A549 (cell line): ENCODE results near the gene ARHGAP31. TPM values are rescaled to one million over a fixed set of nuclear protein-coding genes. Genes with fewer than 3 reads are reported as not detected.

ENCODE experiments used
- ATAC-seq, 2 experiments: fragments of 200-7000 bp in 1 of 2; fragments of >200 bp in 1 of 2; cut with Nextera tagmentation in 1 of 2; cut with Tn5 transposase in 1 of 2; 3 replicates each; pipeline versions ENCODE4 v1.8.0 to v1.9.1; 2018 to 2020; ENCODE audit warnings: mild to moderate bottlenecking in 1 of 2, moderate library complexity in 1 of 2
- CTCF ChIA-PET: fragments of 300-600 bp; sonication (Branson Sonifier 250); formaldehyde crosslinking; extraction: SDS; loops from one replicate; lab custom pipeline; 2021; ENCODE audit warnings: antibody characterized with exemption, inconsistent platforms; lab: Yijun Ruan, JAX
- POLR2A ChIA-PET: fragments of 350-600 bp; formaldehyde crosslinking; extraction: SDS; loops from one replicate; lab custom pipeline; 2021; ENCODE audit warnings: antibody characterized with exemption, inconsistent platforms; lab: Yijun Ruan, JAX
- DNase-seq, 2 experiments: peaks; one replicate each; pipeline versions ENCODE4 v3.0.0 to v3.0.0-alpha.2; 2011 to 2016; ENCODE audit warnings: low read depth in 1 of 2, low spot score in 1 of 2
- FAIRE-seq: peaks from 2 replicates; lab custom pipeline; 2011; peaks lifted over from hg19 to GRCh38; lab: Jason Lieb, UNC
- H3K27ac ChIP-seq, 2 experiments: fragments of >200 bp; sonication (Bioruptor Twin); formaldehyde crosslinking; 3 replicates each; pipeline ENCODE4 v1.5.1; 2016 to 2017
- H3K4me1 ChIP-seq: fragments of >200 bp; sonication (Bioruptor Twin); formaldehyde crosslinking; 3 replicates; pipeline ENCODE4 v1.6.1; 2016
- H3K4me2 ChIP-seq: fragments of >200 bp; sonication (Bioruptor Twin); formaldehyde crosslinking; 3 replicates; pipeline ENCODE4 v1.6.1; 2016
- H3K4me3 ChIP-seq: fragments of >200 bp; sonication (Bioruptor Twin); formaldehyde crosslinking; 3 replicates; pipeline ENCODE4 v1.5.1; 2016
- H3K9me3 ChIP-seq: fragments of >200 bp; sonication (Bioruptor Twin); formaldehyde crosslinking; 3 replicates; pipeline ENCODE4 v1.6.1; 2016
- CEBPB ChIP-seq, 2 experiments: fragments of >200 bp in 1 of 2; sonication (Bioruptor Twin) in 1 of 2; formaldehyde crosslinking in 1 of 2; IDR thresholded peaks; 2 replicates each; pipeline ENCODE4 v1.6.1; 2012 to 2016
- CHD2 ChIP-seq: fragments of 150-350 bp; IDR thresholded peaks from 2 replicates; pipeline ENCODE4 v1.6.1; 2014; ENCODE audit warnings: low read length; ENCODE audit not compliant: partially characterized antibody
- CHD4 ChIP-seq: fragments of 200-600 bp; sonication (generic); IDR thresholded peaks from 2 replicates; pipeline ENCODE4 v1.6.1; 2016; ENCODE audit warnings: antibody characterized with exemption, mild to moderate bottlenecking, borderline replicate concordance
- EHF ChIP-seq: fragments of 250-450 bp; sonication (Bioruptor Pico); IDR thresholded peaks from 2 replicates; pipeline ENCODE4 v1.5.0; 2020; ENCODE audit warnings: mild to moderate bottlenecking
- ESRRA ChIP-seq: fragments of 150-350 bp; IDR thresholded peaks from 2 replicates; pipeline ENCODE4 v1.6.1; 2014; ENCODE audit warnings: mild to moderate bottlenecking, low read length, borderline replicate concordance
- HEYL ChIP-seq: fragments of 250-450 bp; sonication (Bioruptor Pico); IDR thresholded peaks from 2 replicates; pipeline ENCODE4 v1.8.0; 2021; ENCODE audit warnings: mild to moderate bottlenecking, moderate library complexity
- JUNB ChIP-seq: fragments of >200 bp; sonication (Bioruptor Twin); formaldehyde crosslinking; IDR thresholded peaks from 2 replicates; pipeline ENCODE4 v1.6.1; 2016
- KDM1A ChIP-seq: fragments of 200-600 bp; sonication (generic); IDR thresholded peaks from 2 replicates; pipeline ENCODE4 v1.6.1; 2016; ENCODE audit warnings: low read depth, mild to moderate bottlenecking
- KDM5A ChIP-seq: fragments of 200-600 bp; sonication (generic); IDR thresholded peaks from 2 replicates; pipeline ENCODE4 v1.6.1; 2016; ENCODE audit warnings: antibody characterized with exemption, mild to moderate bottlenecking
- MAFK ChIP-seq: fragments of 450-650 bp; IDR thresholded peaks from 2 replicates; pipeline ENCODE4 v1.6.1; 2014; ENCODE audit not compliant: partially characterized antibody
- MYC ChIP-seq: IDR thresholded peaks from 2 replicates; pipeline ENCODE4 v1.6.1; 2012; ENCODE audit warnings: mild to moderate bottlenecking, inconsistent platforms, low read length, improper control_type of control experiment, borderline replicate concordance
- NFE2L2 ChIP-seq: fragments of 150-350 bp; conservative IDR thresholded peaks from 2 replicates; pipeline ENCODE4 v1.6.1; 2014; ENCODE audit warnings: low read length
- NPAS2 ChIP-seq: fragments of 250-450 bp; sonication (Bioruptor Pico); IDR thresholded peaks from 2 replicates; pipeline ENCODE4 v1.8.0; 2022; ENCODE audit warnings: mild to moderate bottlenecking, moderate library complexity, borderline replicate concordance
- PHF8 ChIP-seq: fragments of 200-600 bp; sonication (generic); IDR thresholded peaks from 2 replicates; pipeline ENCODE4 v1.6.1; 2016; ENCODE audit warnings: low read depth, mild to moderate bottlenecking, antibody characterized with exemption, moderate library complexity, borderline replicate concordance
- POLR2A ChIP-seq: IDR thresholded peaks from 2 replicates; pipeline ENCODE4 v1.6.1; 2012; ENCODE audit warnings: mild to moderate bottlenecking, low read length
- RAD21 ChIP-seq, 2 experiments: fragments of >200 bp in 1 of 2; sonication (Bioruptor Twin) in 1 of 2; formaldehyde crosslinking in 1 of 2; IDR thresholded peaks in 1 of 2; conservative IDR thresholded peaks in 1 of 2; 2 replicates in 1 of 2; 3 replicates in 1 of 2; pipeline ENCODE4 v1.6.1; 2012 to 2018; ENCODE audit warnings: inconsistent platforms in 1 of 2
- RARB ChIP-seq: fragments of 250-450 bp; sonication (Bioruptor Pico); IDR thresholded peaks from 2 replicates; pipeline ENCODE4 v1.8.0; 2021; ENCODE audit warnings: mild to moderate bottlenecking, moderate library complexity
- RCOR1 ChIP-seq: fragments of 150-350 bp; IDR thresholded peaks from 2 replicates; pipeline ENCODE4 v1.6.1; 2014; ENCODE audit warnings: antibody characterized with exemption, low read length, low read depth
- SREBF2 ChIP-seq: fragments of 450-650 bp; IDR thresholded peaks from 2 replicates; pipeline ENCODE4 v1.6.1; 2014; ENCODE audit warnings: mild to moderate bottlenecking, moderate library complexity
- TFCP2L1 ChIP-seq: fragments of 250-450 bp; sonication (Bioruptor Pico); IDR thresholded peaks from 2 replicates; pipeline ENCODE4 v1.5.0; 2021; ENCODE audit warnings: mild to moderate bottlenecking
- ZFP36 ChIP-seq: fragments of 450-650 bp; IDR thresholded peaks from 2 replicates; pipeline ENCODE4 v1.6.1; 2014; ENCODE audit warnings: borderline replicate concordance; ENCODE audit not compliant: partially characterized antibody
- WGBS: methylation state at CpG from one replicate; pipeline ENCODE4 v1.1.6; 2017; ENCODE audit errors: missing lambda C conversion rate; 5-methylcytosine and 5-hydroxymethylcytosine counted together
- polyA plus RNA-seq, 4 experiments: library from polyadenylated mRNA; depleted of rRNA in 3 of 4; stranded (reverse); fragments of >200 nt; fragmentation: RNase III in 1 of 4; extraction: RNeasy Plus Mini Kit Qiagen cat#74134 plus additional on column Dnase treatment in 1 of 4; gene quantifications; 2 replicates in 3 of 4; 3 replicates in 1 of 4; pipeline ENCODE4 v1.2.3, GENCODE V29; 2011 to 2017
- TF ChIP-seq, protein P1 (sequence below): fragments of >200 bp; sonication (Bioruptor Twin); formaldehyde crosslinking; IDR thresholded peaks from 3 replicates; pipeline ENCODE4 v1.5.1; 2016
- TF ChIP-seq, protein P2 (sequence below): fragments of >200 bp; sonication (Bioruptor Twin); formaldehyde crosslinking; IDR thresholded peaks from 2 replicates; pipeline ENCODE4 v1.6.1; 2016
- TF ChIP-seq, protein P3 (sequence below): IDR thresholded peaks from 2 replicates; pipeline ENCODE4 v1.6.1; 2012
- TF ChIP-seq, protein P4 (sequence below): fragments of 150-350 bp; IDR thresholded peaks from 2 replicates; pipeline ENCODE4 v1.6.1; 2014; ENCODE audit warnings: low read depth, mild to moderate bottlenecking, low read length
- TF ChIP-seq, protein P5 (sequence below): fragments of 200-600 bp; sonication (generic); IDR thresholded peaks from 2 replicates; pipeline ENCODE4 v1.6.1; 2016; ENCODE audit warnings: antibody characterized with exemption, mild to moderate bottlenecking, moderate library complexity

Gene ARHGAP31
- polyA plus RNA-seq, 2 of the 4 experiments (the other 2 are of a cell fraction), result 0.93 to 1.3 TPM

DNA sequence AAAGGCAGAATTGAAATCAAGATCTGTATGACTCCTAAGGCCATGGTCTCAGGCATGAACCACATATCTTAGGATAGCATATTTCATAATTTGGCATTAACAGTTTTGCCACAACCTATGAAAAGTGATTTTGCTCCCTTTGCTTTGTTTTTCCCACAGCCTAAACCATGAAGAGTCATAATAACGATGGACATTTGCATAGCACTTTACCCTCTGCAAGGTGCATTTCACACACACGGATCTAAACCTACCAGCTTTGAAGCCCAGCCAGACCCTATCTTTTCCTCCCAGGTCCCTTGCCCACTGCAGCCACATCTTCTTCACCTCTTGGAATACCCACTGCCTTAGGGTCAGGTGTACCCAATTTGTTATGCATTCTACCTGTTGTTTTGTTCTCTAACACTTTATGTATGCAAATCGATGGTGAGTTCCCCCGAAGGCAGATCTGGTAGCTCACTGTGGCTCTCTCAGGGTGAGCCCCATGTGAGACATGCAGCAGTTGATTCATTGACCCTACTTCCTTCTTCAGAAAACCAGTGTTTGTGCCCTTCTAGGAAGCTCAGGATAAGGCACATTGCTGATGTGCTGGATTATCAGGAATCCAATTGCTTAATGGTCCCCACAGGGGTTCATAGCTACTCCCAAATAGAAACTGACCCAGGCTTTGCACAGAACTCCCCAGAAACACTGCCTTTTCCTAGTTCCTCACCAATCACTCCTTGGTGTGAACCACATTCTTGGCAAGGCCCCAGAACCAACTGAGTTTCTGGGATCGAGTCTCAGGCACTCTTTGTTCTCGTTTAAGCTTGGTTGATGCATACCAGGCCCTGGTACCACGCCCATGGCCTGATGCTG is 8.7 kb downstream of the ARHGAP31 start:
- peaks cover 8% of the 10 kb centered on the region; the same call in 1 of the 3 replicates for H3K4me1 ChIP-seq
- POLR2A ChIA-PET, result no interaction called here
- no peak overlapping the region for H3K4me2 ChIP-seq
- ATAC-seq, result no peak
- FAIRE-seq, result no peak
- no peaks in the 10 kb centered on the region for H3K9me3 ChIP-seq
- TF ChIP-seq SREBF2 (no peak), JUNB (no peak), MYC (no peak), ZFP36 (no peak), RARB (CRISPR knock-in tag) (no peak), POLR2A (no peak), CHD4 (no peak), RCOR1 (no peak), TFCP2L1 (CRISPR knock-in tag) (no peak), KDM5A (no peak), CHD2 (no peak), ESRRA (no peak), PHF8 (no peak)
- TF ChIP-seq, protein P1, sequence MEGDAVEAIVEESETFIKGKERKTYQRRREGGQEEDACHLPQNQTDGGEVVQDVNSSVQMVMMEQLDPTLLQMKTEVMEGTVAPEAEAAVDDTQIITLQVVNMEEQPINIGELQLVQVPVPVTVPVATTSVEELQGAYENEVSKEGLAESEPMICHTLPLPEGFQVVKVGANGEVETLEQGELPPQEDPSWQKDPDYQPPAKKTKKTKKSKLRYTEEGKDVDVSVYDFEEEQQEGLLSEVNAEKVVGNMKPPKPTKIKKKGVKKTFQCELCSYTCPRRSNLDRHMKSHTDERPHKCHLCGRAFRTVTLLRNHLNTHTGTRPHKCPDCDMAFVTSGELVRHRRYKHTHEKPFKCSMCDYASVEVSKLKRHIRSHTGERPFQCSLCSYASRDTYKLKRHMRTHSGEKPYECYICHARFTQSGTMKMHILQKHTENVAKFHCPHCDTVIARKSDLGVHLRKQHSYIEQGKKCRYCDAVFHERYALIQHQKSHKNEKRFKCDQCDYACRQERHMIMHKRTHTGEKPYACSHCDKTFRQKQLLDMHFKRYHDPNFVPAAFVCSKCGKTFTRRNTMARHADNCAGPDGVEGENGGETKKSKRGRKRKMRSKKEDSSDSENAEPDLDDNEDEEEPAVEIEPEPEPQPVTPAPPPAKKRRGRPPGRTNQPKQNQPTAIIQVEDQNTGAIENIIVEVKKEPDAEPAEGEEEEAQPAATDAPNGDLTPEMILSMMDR, result no peak
- TF ChIP-seq, protein P2, sequence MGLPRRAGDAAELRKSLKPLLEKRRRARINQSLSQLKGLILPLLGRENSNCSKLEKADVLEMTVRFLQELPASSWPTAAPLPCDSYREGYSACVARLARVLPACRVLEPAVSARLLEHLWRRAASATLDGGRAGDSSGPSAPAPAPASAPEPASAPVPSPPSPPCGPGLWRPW, result no peak
- TF ChIP-seq, protein P3, sequence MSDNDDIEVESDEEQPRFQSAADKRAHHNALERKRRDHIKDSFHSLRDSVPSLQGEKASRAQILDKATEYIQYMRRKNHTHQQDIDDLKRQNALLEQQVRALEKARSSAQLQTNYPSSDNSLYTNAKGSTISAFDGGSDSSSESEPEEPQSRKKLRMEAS, result no peak
- TF ChIP-seq, protein P4, sequence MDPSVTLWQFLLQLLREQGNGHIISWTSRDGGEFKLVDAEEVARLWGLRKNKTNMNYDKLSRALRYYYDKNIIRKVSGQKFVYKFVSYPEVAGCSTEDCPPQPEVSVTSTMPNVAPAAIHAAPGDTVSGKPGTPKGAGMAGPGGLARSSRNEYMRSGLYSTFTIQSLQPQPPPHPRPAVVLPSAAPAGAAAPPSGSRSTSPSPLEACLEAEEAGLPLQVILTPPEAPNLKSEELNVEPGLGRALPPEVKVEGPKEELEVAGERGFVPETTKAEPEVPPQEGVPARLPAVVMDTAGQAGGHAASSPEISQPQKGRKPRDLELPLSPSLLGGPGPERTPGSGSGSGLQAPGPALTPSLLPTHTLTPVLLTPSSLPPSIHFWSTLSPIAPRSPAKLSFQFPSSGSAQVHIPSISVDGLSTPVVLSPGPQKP, result no peak
- TF ChIP-seq, all 56 proteins: peak for 0
- H3K4me3 ChIP-seq, result no peak overlapping the region
- no peak for DNase-seq
- CTCF ChIA-PET, result interaction anchor here (1.0 to 1.2 kb wide), 2 partner anchors 8 to 84 kb away, joined by 3 to 5 read pairs; partner anchors contain the start of gene ARHGAP31
- 0 out of 6 replicates have a peak overlapping the region, but pooled peaks of 1 of the 2 experiments have one; percentile 1 for H3K27ac ChIP-seq
- WGBS, result 75% methylated on average over 7 of the region's 7 CpGs

DNA sequence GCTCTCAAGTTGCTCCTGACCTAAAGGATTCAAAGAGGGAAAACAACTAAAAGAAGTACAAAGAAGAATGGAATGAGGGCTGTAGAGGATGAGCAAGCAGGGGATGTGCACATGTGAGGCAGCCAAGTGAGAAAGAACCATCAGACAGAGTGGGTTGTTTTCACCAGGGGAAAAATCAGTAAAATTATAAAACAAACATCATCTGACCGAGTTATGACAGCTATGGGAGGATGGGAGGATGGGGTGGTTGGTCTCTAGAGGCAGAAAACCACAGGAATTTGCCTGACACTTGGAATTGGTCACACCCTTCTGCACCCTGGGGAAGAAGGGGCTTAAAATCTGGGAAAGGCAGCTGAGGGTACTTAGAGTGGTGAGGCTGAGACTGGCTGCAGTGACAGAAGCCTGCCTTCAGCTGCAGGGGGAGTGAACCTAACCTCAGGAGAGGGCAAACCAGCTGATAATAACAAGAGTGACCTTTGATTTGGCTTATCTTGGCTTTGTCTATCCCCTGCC is 10.1 kb downstream of the ARHGAP31 start:
- POLR2A ChIA-PET, result interaction anchor here (1.2 kb wide), 1 partner anchor 160 kb away, joined by 3 read pairs; no protein-coding TSS in a partner anchor
- Histone ChIP-seq H3K9me3 (no peaks in the 10 kb centered on the region), H3K4me1 (peaks cover 8% of the 10 kb centered on the region; the same call in 1 of the 3 replicates), H3K4me2 (no peak overlapping the region), H3K4me3 (no peak overlapping the region), H3K27ac (peak overlapping the region in 1 of 2 experiments; percentile 31; a peak in 2 of 6 replicates)
- CTCF ChIA-PET, result interaction anchor here (0.9 to 1.2 kb wide), 2 partner anchors 11 to 16 kb away, joined by 3 to 4 read pairs; partner anchors contain the start of gene ARHGAP31
- ATAC-seq (peak in 1 of 2 experiments; percentile 32; a peak in 2 of 6 replicates), FAIRE-seq (no peak), DNase-seq (peak in 1 of 2 experiments; percentile 9)
- WGBS, result 46% methylated on average over 1 of the region's 1 CpG
- TF ChIP-seq HEYL (CRISPR knock-in tag), result no peak
- no peak for TF ChIP-seq MAFK
- no peak for TF ChIP-seq MYC
- TF ChIP-seq NPAS2, result no peak
- no peak for TF ChIP-seq RAD21 (conservative IDR thresholded peaks at IDR 0.05 in 1 of 2, IDR thresholded peaks at IDR 0.05 in 1 of 2)
- TF ChIP-seq, protein P5, sequence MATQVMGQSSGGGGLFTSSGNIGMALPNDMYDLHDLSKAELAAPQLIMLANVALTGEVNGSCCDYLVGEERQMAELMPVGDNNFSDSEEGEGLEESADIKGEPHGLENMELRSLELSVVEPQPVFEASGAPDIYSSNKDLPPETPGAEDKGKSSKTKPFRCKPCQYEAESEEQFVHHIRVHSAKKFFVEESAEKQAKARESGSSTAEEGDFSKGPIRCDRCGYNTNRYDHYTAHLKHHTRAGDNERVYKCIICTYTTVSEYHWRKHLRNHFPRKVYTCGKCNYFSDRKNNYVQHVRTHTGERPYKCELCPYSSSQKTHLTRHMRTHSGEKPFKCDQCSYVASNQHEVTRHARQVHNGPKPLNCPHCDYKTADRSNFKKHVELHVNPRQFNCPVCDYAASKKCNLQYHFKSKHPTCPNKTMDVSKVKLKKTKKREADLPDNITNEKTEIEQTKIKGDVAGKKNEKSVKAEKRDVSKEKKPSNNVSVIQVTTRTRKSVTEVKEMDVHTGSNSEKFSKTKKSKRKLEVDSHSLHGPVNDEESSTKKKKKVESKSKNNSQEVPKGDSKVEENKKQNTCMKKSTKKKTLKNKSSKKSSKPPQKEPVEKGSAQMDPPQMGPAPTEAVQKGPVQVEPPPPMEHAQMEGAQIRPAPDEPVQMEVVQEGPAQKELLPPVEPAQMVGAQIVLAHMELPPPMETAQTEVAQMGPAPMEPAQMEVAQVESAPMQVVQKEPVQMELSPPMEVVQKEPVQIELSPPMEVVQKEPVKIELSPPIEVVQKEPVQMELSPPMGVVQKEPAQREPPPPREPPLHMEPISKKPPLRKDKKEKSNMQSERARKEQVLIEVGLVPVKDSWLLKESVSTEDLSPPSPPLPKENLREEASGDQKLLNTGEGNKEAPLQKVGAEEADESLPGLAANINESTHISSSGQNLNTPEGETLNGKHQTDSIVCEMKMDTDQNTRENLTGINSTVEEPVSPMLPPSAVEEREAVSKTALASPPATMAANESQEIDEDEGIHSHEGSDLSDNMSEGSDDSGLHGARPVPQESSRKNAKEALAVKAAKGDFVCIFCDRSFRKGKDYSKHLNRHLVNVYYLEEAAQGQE, result no peak
- no peak for TF ChIP-seq CHD4
- no peak for TF ChIP-seq KDM1A
- no peak for TF ChIP-seq EHF (CRISPR knock-in tag)
- no peak for TF ChIP-seq NFE2L2
- TF ChIP-seq, protein P4, result no peak
- no peak for TF ChIP-seq CEBPB (IDR thresholded peaks at IDR 0.05)
- no peak for TF ChIP-seq POLR2A
- TF ChIP-seq, protein P3, result no peak
